Left ventricle myocardium inferior (tissue), 1 donor: ENCODE data around the gene NRG2. TPM values are rescaled to one million over a fixed set of nuclear protein-coding genes. Genes with fewer than 3 reads are reported as not detected.

Source experiments
- DNase-seq: peaks from one replicate; pipeline ENCODE4 v3.0.0-alpha.2; 2020
- H3K27ac ChIP-seq: fragments of 200-600 bp; replicated peaks from 2 replicates; pipeline ENCODE4 v1.8.0; 2021
- H3K27me3 ChIP-seq: fragments of 200-600 bp; 2 replicates; pipeline ENCODE4 v1.8.0; 2021; ENCODE audit warnings: low read depth
- H3K36me3 ChIP-seq: fragments of 200-600 bp; 2 replicates; pipeline ENCODE4 v1.8.0; 2021
- H3K4me1 ChIP-seq: fragments of 200-600 bp; 2 replicates; pipeline ENCODE4 v1.8.0; 2021
- H3K4me3 ChIP-seq: fragments of 200-600 bp; 2 replicates; pipeline ENCODE4 v1.8.0; 2021; ENCODE audit warnings: mild to moderate bottlenecking, moderate library complexity
- H3K9me3 ChIP-seq: fragments of 200-600 bp; replicated peaks from 2 replicates; pipeline ENCODE4 v1.8.0; 2021
- CTCF ChIP-seq: fragments of 200-600 bp; IDR thresholded peaks from 2 replicates; pipeline ENCODE4 v1.8.0; 2021; ENCODE audit warnings: antibody characterized with exemption, mild to moderate bottlenecking, borderline replicate concordance
- intact Hi-C: fragments of 100-400 bp; cut with micrococcal nuclease; formaldehyde crosslinking; loops from one replicate; pipeline ENCODE4 v1.11.0; 2022
- total RNA-seq: library from RNA; stranded (reverse); fragmentation: NEBNext Ultra II Directional; extraction: Animal tissue kit (Norgen Biotek cat#: 25700); gene quantifications from one replicate; pipeline ENCODE4 v1.2.1, GENCODE V29; 2021
- donor health status: DM: no; HTN: yes; CAD: no; lungs with severe emphysema.

Gene NRG2
- total RNA-seq, 1 donor from 2014 or later: 3.1 TPM

GRCh38 chr5:140076788-140077187 lies 33.7 kb upstream of the NRG2 start:
- no peak overlapping the region for H3K4me3 ChIP-seq
- intact Hi-C loops: no loop called here
- no peaks in the 10 kb centered on the region for H3K4me1 ChIP-seq
- H3K27me3 ChIP-seq: no peaks in the 10 kb centered on the region
- no peak for TF ChIP-seq CTCF
- no peak for DNase-seq
- H3K27ac ChIP-seq: no peak overlapping the region
- H3K9me3 ChIP-seq: no peaks in the 10 kb centered on the region
- H3K36me3 ChIP-seq: no peaks in the 10 kb centered on the region

- H3K9me3 ChIP-seq: no peaks in the 10 kb centered on the region
- no peaks in the 10 kb centered on the region for H3K27me3 ChIP-seq
- intact Hi-C loops: no loop called here
- H3K27ac ChIP-seq: no peak overlapping the region
- H3K4me1 ChIP-seq: no peaks in the 10 kb centered on the region
- H3K4me3 ChIP-seq: no peak overlapping the region
- H3K36me3 ChIP-seq: no peaks in the 10 kb centered on the region
- DNase-seq: no peak
- no peak for TF ChIP-seq CTCF
Measured at GRCh38 chr5:140076142-140076541, 33.0 kb upstream of the NRG2 start.

- intact Hi-C loops: no loop called here
Measured at GRCh38 chr5:140075371-140075770, 32.3 kb upstream of the NRG2 start.

GRCh38 chr5:140073296-140073695 lies 30.2 kb upstream of the NRG2 start:
- DNase-seq: no peak
- H3K4me3 ChIP-seq: no peak overlapping the region
- H3K27me3 ChIP-seq: no peaks in the 10 kb centered on the region
- no peak overlapping the region for H3K27ac ChIP-seq
- TF ChIP-seq CTCF: peak; percentile 78
- no peaks in the 10 kb centered on the region for H3K9me3 ChIP-seq
- no peaks in the 10 kb centered on the region for H3K4me1 ChIP-seq
- intact Hi-C loops: loop anchor here (2.0 to 5.0 kb wide), 2 partner anchors 69 to 84 kb away; no protein-coding TSS in a partner anchor
- no peaks in the 10 kb centered on the region for H3K36me3 ChIP-seq

More at GRCh38 chr5:140075371-140075770, 32.3 kb upstream of the NRG2 start:
- no peak for DNase-seq
- no peak overlapping the region for H3K27ac ChIP-seq
- peak; percentile 29 for TF ChIP-seq CTCF
- H3K36me3 ChIP-seq: no peaks in the 10 kb centered on the region
- H3K27me3 ChIP-seq: no peaks in the 10 kb centered on the region
- no peak overlapping the region for H3K4me3 ChIP-seq
- no peaks in the 10 kb centered on the region for H3K9me3 ChIP-seq
- H3K4me1 ChIP-seq: no peaks in the 10 kb centered on the region

- Histone ChIP-seq H3K27ac (no peak overlapping the region), H3K4me3 (no peak overlapping the region), H3K27me3 (no peaks in the 10 kb centered on the region), H3K9me3 (no peaks in the 10 kb centered on the region), H3K4me1 (no peaks in the 10 kb centered on the region), H3K36me3 (no peaks in the 10 kb centered on the region)
- intact Hi-C loops: loop anchor here (2.0 to 5.0 kb wide), 2 partner anchors 69 to 84 kb away; no protein-coding TSS in a partner anchor
- no peak for TF ChIP-seq CTCF
- DNase-seq: no peak
Measured at GRCh38 chr5:140072812-140073211, 29.7 kb upstream of the NRG2 start.

GRCh38 chr5:140060816-140061215 lies 17.7 kb upstream of the NRG2 start:
- DNase-seq: no peak
- peaks cover 26% of the 10 kb centered on the region for H3K27me3 ChIP-seq
- TF ChIP-seq CTCF: no peak
- no peaks in the 10 kb centered on the region for H3K36me3 ChIP-seq
- H3K4me3 ChIP-seq: no peak overlapping the region
- no peak overlapping the region for H3K27ac ChIP-seq
- intact Hi-C loops: no loop called here
- H3K9me3 ChIP-seq: no peaks in the 10 kb centered on the region
- H3K4me1 ChIP-seq: peaks cover under 1% of the 10 kb centered on the region
